HEK293 (cell line): ENCODE results near the gene RNF121.

Source experiments
- CTCF ChIA-PET: fragments of 350-600 bp; formaldehyde crosslinking; extraction: SDS; loops from one replicate; lab custom pipeline; 2021; ENCODE audit warnings: antibody characterized with exemption; lab: Yijun Ruan, JAX
- POLR2A ChIA-PET: fragments of 300-600 bp; formaldehyde crosslinking; extraction: SDS; loops from one replicate; lab custom pipeline; 2020; ENCODE audit warnings: antibody characterized with exemption, inconsistent platforms; lab: Yijun Ruan, JAX
- H3K27ac ChIP-seq: fragments of 200-500 bp; sonication (Bioruptor generic); 2 replicates; pipeline ENCODE4 v1.5.1; 2014; ENCODE audit warnings: low read depth, low read length, control low read depth, inconsistent platforms; ENCODE audit errors: extremely low read depth
- H3K36me3 ChIP-seq, 2 experiments: fragments of 200-500 bp in 1 of 2; sonication (Bioruptor generic) in 1 of 2; 1 replicate in 1 of 2; 2 replicates in 1 of 2; pipeline ENCODE4 v1.5.1; 2014 to 2017; ENCODE audit warnings: inconsistent platforms in 2 of 2, low read length in 2 of 2; ENCODE audit not compliant: control insufficient read depth in 2 of 2, insufficient read depth in 1 of 2
- H3K4me1 ChIP-seq: fragments of 200-500 bp; sonication (Bioruptor generic); 2 replicates; pipeline ENCODE4 v1.5.1; 2014; ENCODE audit warnings: mild to moderate bottlenecking, low read length, inconsistent platforms; ENCODE audit not compliant: control insufficient read depth, insufficient read depth
- H3K4me3 ChIP-seq: 2 replicates; pipeline ENCODE4 v1.5.1; 2011; ENCODE audit warnings: low read depth, mild to moderate bottlenecking, control low read depth, low read length, moderate library complexity
- H3K9me3 ChIP-seq: fragments of 200-500 bp; sonication (Bioruptor generic); 2 replicates; pipeline ENCODE4 v1.5.1; 2014; ENCODE audit warnings: low read depth, low read length, inconsistent platforms; ENCODE audit not compliant: control insufficient read depth, insufficient read depth
- BCL11A ChIP-seq: fragments of 450-650 bp; formaldehyde crosslinking; IDR thresholded peaks from 2 replicates; pipeline ENCODE4 v1.5.1; 2016; ENCODE audit warnings: low read depth, missing biosample characterization, missing genetic modification characterization
- EGR2 ChIP-seq: fragments of 450-650 bp; formaldehyde crosslinking; IDR thresholded peaks from 2 replicates; pipeline ENCODE4 v1.5.1; 2016; ENCODE audit warnings: low read depth, missing biosample characterization, missing genetic modification characterization
- GLIS1 ChIP-seq: fragments of 450-650 bp; formaldehyde crosslinking; IDR thresholded peaks from 2 replicates; pipeline ENCODE4 v1.5.1; 2016; ENCODE audit warnings: missing biosample characterization, missing genetic modification characterization
- KLF7 ChIP-seq: fragments of 450-650 bp; formaldehyde crosslinking; IDR thresholded peaks from 2 replicates; pipeline ENCODE4 v1.5.1; 2016; ENCODE audit warnings: missing biosample characterization, missing genetic modification characterization, borderline replicate concordance
- PRDM1 ChIP-seq: fragments of 450-650 bp; formaldehyde crosslinking; IDR thresholded peaks from 2 replicates; pipeline ENCODE4; 2016; ENCODE audit warnings: missing biosample characterization, missing genetic modification characterization
- REPIN1 ChIP-seq: fragments of 450-650 bp; formaldehyde crosslinking; IDR thresholded peaks from 2 replicates; pipeline ENCODE4 v1.5.1; 2017; ENCODE audit warnings: missing biosample characterization, missing genetic modification characterization, low read depth
- ZBTB11 ChIP-seq: fragments of 450-650 bp; formaldehyde crosslinking; conservative IDR thresholded peaks from 2 replicates; pipeline ENCODE4 v1.5.1; 2016; ENCODE audit warnings: low read depth, missing biosample characterization, missing genetic modification characterization
- ZBTB17 ChIP-seq: fragments of 450-650 bp; formaldehyde crosslinking; IDR thresholded peaks from 2 replicates; pipeline ENCODE4 v1.5.1; 2016; ENCODE audit warnings: missing biosample characterization, missing genetic modification characterization
- ZBTB26 ChIP-seq: fragments of 450-650 bp; formaldehyde crosslinking; optimal IDR thresholded peaks from 2 replicates; pipeline ENCODE3; 2016; ENCODE audit warnings: missing biosample characterization, mild to moderate bottlenecking, missing genetic modification characterization
- ZNF121 ChIP-seq: fragments of 450-650 bp; formaldehyde crosslinking; IDR thresholded peaks from 2 replicates; pipeline ENCODE4 v1.5.1; 2016; ENCODE audit warnings: missing biosample characterization, missing genetic modification characterization
- ZNF211 ChIP-seq: fragments of 450-650 bp; formaldehyde crosslinking; IDR thresholded peaks from 2 replicates; pipeline ENCODE4 v1.5.1; 2016; ENCODE audit warnings: low read depth, missing biosample characterization, missing genetic modification characterization
- ZNF221 ChIP-seq: fragments of 450-650 bp; formaldehyde crosslinking; IDR thresholded peaks from 2 replicates; pipeline ENCODE4 v1.5.1; 2017; ENCODE audit warnings: missing biosample characterization, missing genetic modification characterization, borderline replicate concordance
- ZNF362 ChIP-seq: fragments of 450-650 bp; formaldehyde crosslinking; IDR thresholded peaks from 2 replicates; pipeline ENCODE4 v1.5.1; 2016; ENCODE audit warnings: missing biosample characterization, missing genetic modification characterization
- ZNF416 ChIP-seq: fragments of 450-650 bp; formaldehyde crosslinking; IDR thresholded peaks from 2 replicates; pipeline ENCODE4 v1.5.1; 2016; ENCODE audit warnings: missing biosample characterization, missing genetic modification characterization
- ZNF426 ChIP-seq: fragments of 450-650 bp; formaldehyde crosslinking; IDR thresholded peaks from 2 replicates; pipeline ENCODE4 v1.5.1; 2017; ENCODE audit warnings: missing biosample characterization, missing genetic modification characterization, mild to moderate bottlenecking, inconsistent platforms, moderate library complexity
- ZNF449 ChIP-seq: fragments of 450-650 bp; formaldehyde crosslinking; IDR thresholded peaks from 2 replicates; pipeline ENCODE4 v1.5.1; 2017; ENCODE audit warnings: missing biosample characterization, mild to moderate bottlenecking, missing genetic modification characterization, moderate library complexity
- ZNF510 ChIP-seq: fragments of 450-650 bp; formaldehyde crosslinking; IDR thresholded peaks from 2 replicates; pipeline ENCODE4 v1.5.1; 2018; ENCODE audit warnings: mild to moderate bottlenecking, missing genetic modification characterization, missing biosample characterization; ENCODE audit not compliant: insufficient replicate concordance
- ZNF549 ChIP-seq: fragments of 450-650 bp; IDR thresholded peaks from 2 replicates; pipeline ENCODE4 v1.5.1; 2018; ENCODE audit warnings: missing biosample characterization, missing genetic modification characterization, mild to moderate bottlenecking, inconsistent platforms, moderate library complexity
- ZNF629 ChIP-seq: fragments of 450-650 bp; formaldehyde crosslinking; IDR thresholded peaks from 2 replicates; pipeline ENCODE4 v1.5.1; 2017; ENCODE audit warnings: missing biosample characterization, missing genetic modification characterization
- ZNF792 ChIP-seq: fragments of 450-650 bp; formaldehyde crosslinking; IDR thresholded peaks from 2 replicates; pipeline ENCODE4 v1.5.1; 2016; ENCODE audit warnings: missing biosample characterization, missing genetic modification characterization
- ZSCAN16 ChIP-seq: fragments of 450-650 bp; formaldehyde crosslinking; IDR thresholded peaks from 2 replicates; pipeline ENCODE4 v1.5.1; 2016; ENCODE audit warnings: missing biosample characterization, missing genetic modification characterization
- ZSCAN18 ChIP-seq: fragments of 450-650 bp; formaldehyde crosslinking; IDR thresholded peaks from 2 replicates; pipeline ENCODE4 v1.5.1; 2016; ENCODE audit warnings: missing biosample characterization, missing genetic modification characterization

RNF121 gene

GRCh38 chr11:71948314-71949027 is 19.6 kb downstream of the RNF121 start (continued):
- TF ChIP-seq ZBTB11 (tag by site-specific recombination) (no peak), REPIN1 (no peak), ZSCAN16 (no peak), ZNF362 (tag by site-specific recombination) (0 out of 2 replicates have a peak, but pooled peaks have one; percentile 21), EGR2 (no peak)
- TF ChIP-seq, all 188 proteins: peak for 1

- POLR2A ChIA-PET: interaction anchor here (0.6 to 1.8 kb wide), 3 partner anchors 13 to 128 kb away, joined by 3 to 6 read pairs (median 3); partner anchors contain the start of genes RNF121 and XNDC1N
- no peaks in the 10 kb centered on the region for H3K9me3 ChIP-seq
Observed at GRCh38 chr11:71949034-71949433, 20.2 kb downstream of the RNF121 start.

GRCh38 chr11:71951741-71952310 is 23.0 kb downstream of the RNF121 start:
- ChIA-PET CTCF (interaction anchor here (0.6 kb wide), 1 partner anchor 24 kb away, joined by 4 read pairs; no protein-coding TSS in a partner anchor), POLR2A (no interaction called here)
- H3K27ac ChIP-seq: no peak overlapping the region
- no peaks in the 10 kb centered on the region for H3K36me3 ChIP-seq
- H3K4me1 ChIP-seq: 0 out of 2 replicates have a peak, but pooled peaks cover 4% of the 10 kb centered on the region
- H3K9me3 ChIP-seq: no peaks in the 10 kb centered on the region
- H3K4me3 ChIP-seq: no peak overlapping the region
- TF ChIP-seq ZNF792: no peak
- no peak for TF ChIP-seq ZNF211 (tag by site-specific recombination)
- TF ChIP-seq ZNF426 (tag by site-specific recombination): no peak
- TF ChIP-seq KLF7 (tag by site-specific recombination): no peak
- no peak for TF ChIP-seq PRDM1
- TF ChIP-seq ZNF221 (tag by site-specific recombination): no peak
- TF ChIP-seq BCL11A (tag by site-specific recombination): no peak
- TF ChIP-seq GLIS1 (tag by site-specific recombination): no peak
- TF ChIP-seq ZBTB26: no peak
- no peak for TF ChIP-seq ZNF121 (tag by site-specific recombination)
- no peak for TF ChIP-seq ZSCAN18 (tag by site-specific recombination)
- no peak for TF ChIP-seq ZNF510 (tag by site-specific recombination)
- TF ChIP-seq ZNF549 (tag by site-specific recombination): no peak
- TF ChIP-seq ZNF416 (tag by site-specific recombination): no peak
- no peak for TF ChIP-seq ZBTB17

More at GRCh38 chr11:71949034-71949433, 20.2 kb downstream of the RNF121 start:
- H3K4me3 ChIP-seq: no peak overlapping the region
- H3K36me3 ChIP-seq: no peaks in the 10 kb centered on the region
- CTCF ChIA-PET: interaction anchor here (0.9 to 1.2 kb wide), 2 partner anchors 28 to 482 kb away, joined by 3 read pairs; no protein-coding TSS in a partner anchor
- 0 out of 2 replicates have a peak, but pooled peaks cover 8% of the 10 kb centered on the region for H3K4me1 ChIP-seq
- H3K27ac ChIP-seq: no peak overlapping the region
- TF ChIP-seq ZNF449 (0 out of 2 replicates have a peak, but pooled peaks have one; percentile 32), ZNF629 (no peak)
- TF ChIP-seq, all 188 proteins: peak for 1
